ENCODE data around the gene RAE1.
A peak's percentile ranks its signal among the peaks of the same experiment; 100 is the strongest.

Gene RAE1

DNA sequence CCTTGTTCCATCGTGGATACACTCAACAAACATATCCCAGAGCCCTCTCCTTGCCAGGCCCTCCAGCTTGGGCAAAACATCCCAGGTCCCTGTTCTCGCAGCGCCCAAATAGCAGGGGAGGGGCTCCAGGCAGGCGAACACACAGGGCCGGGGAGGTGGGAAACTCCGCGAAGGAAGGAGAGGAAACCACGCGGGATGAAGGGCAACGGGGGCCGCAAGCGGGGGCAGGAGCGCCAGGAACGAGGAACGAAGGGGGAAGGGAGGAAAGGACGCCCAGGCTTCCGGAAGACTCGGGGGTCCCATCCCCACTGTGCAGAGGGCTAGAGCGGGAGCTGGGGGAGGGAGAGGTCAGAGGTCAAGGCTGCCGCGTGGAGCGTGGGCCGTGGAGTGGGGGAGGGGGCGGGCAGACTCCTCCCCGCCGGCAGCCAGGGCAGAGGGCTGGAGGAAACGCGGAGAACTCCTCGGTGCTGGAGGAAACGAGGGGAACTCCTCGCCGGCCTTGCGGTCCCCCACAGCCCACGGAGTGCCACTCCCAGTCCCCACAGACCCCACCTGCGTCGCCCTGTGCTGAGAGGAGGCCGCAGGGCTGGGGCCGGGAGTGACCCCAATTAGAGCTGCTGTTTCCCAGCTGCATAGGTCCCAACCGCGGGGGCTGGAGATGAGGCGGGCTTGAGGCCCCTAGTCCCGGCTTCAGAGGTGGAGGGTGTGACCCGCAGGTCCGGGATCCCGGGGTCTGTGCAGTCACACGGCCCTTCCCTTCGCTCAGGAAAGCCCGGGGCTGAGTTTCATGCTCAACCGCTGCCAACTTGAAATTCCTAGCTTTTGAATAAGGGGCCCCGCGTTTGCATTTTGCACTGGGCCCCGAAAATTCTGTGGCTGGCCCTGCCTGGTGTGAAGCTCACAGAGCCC, 38.9 kb downstream of the RAE1 start:
- DNase-seq: no peak

DNA sequence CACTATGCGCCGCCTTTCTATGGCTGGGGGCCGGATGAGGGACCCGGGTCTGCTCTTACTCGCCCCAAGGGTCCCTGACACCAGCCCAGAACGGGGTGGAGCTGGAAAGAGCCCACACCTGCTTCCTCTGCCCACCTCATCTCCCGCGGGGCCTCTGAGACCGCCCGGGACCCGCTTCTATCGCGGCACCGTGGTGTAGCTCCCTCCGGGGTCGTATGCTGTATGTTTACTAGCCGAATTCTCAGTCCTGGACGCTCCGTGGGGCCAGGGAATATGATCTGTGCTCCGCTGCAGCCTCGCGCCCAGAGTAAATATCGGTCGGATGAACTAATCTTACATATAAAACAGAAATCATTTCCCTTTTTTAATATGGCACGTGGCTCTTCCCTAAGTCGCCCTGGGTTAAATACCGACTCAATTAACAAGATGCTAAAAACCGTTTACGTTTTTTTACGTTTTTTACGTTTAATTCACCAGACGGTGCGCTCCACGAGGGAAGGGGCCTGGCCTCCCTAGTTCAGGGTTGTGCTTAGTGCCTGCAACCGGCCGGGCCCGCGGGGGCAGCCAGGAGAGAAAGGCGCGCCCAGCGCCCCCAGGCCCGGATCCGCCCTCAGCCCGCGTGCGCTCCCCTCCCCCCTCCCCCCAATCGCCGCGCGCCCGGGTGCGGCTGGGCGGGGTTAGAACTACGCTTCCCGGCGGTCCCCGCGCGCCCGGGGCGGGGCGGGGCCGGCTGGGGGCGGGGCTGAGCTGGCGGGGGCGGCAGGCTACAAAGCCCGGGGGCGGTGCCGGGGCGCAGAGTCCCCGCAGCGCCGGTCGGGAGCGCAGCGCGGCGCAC, 39.8 kb downstream of the RAE1 start, which contains the start of gene RBM38:
RBM38 (plus strand) TSS at position 793 of the 835 bp plus-strand sequence. CDS start 186 bp downstream, outside the sequence.
- peak; percentile 95 for DNase-seq

DNA sequence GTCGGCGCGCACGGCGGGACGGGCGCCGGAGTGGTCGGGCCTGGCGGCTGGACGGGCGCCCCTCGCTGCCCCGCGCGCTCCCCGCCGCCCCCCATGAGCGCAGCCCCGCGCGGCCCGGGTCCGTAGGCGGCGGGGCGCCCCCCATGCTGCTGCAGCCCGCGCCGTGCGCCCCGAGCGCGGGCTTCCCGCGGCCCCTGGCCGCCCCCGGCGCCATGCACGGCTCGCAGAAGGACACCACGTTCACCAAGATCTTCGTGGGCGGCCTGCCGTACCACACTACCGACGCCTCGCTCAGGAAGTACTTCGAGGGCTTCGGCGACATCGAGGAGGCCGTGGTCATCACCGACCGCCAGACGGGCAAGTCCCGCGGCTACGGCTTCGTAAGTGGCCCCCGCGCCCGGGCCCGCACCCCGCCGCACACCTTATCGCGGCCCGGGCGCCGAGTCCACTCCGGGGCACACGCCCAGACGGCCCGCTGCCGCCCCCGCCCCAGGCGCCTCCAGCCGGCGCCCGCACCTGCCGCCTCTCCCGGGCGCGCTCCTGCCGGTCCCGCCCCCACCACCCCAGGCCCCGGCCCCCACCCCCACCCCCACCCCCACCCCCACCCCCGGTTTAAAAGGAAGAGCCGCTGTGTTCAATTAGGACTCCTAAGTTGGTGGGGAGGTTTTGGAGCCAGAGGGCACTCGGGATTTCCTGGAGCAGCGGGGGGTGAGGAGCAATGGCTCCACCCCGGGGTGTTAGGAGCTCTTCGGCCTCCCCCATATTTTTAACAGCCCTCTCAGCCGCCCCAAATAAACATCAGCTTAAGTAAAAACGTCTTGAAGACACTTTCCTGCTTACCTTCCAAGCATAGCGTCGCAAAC, 40.6 kb downstream of the RAE1 start:
- DNase-seq: peak; percentile 73

DNA sequence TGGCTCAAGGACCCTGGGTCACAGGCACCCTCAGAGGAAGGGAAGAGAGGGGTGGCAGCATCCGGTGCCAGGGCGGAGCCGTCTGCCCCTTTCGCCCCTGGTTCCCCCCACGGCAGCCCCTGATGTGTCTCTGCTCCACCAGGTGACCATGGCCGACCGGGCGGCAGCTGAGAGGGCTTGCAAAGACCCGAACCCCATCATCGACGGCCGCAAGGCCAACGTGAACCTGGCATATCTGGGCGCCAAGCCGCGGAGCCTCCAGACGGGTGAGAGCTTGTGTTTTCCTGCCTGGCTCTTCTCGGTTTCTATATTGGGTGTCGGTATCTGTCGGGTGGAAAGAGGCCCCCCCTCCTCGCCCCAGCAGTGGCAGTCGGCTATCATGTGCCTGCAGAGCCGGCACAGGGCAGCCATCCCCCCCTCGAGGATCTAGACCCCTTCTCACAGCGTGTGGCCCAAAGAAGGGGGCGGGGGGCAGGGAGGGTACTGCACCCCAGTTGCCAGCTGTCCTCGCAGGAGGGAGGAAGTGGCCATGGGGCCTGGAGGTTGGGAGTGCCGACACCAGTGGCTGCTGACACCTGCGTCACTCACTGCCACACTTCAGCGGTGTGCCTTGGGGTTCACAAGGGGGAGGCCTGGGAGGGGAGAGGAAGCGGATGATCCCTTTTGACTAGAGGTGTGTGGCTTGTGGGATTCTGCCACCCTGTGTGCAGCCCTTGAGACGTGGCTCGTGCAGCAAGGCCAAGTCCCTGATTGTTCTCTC, 41.6 kb downstream of the RAE1 start:
- no peak for DNase-seq

DNA sequence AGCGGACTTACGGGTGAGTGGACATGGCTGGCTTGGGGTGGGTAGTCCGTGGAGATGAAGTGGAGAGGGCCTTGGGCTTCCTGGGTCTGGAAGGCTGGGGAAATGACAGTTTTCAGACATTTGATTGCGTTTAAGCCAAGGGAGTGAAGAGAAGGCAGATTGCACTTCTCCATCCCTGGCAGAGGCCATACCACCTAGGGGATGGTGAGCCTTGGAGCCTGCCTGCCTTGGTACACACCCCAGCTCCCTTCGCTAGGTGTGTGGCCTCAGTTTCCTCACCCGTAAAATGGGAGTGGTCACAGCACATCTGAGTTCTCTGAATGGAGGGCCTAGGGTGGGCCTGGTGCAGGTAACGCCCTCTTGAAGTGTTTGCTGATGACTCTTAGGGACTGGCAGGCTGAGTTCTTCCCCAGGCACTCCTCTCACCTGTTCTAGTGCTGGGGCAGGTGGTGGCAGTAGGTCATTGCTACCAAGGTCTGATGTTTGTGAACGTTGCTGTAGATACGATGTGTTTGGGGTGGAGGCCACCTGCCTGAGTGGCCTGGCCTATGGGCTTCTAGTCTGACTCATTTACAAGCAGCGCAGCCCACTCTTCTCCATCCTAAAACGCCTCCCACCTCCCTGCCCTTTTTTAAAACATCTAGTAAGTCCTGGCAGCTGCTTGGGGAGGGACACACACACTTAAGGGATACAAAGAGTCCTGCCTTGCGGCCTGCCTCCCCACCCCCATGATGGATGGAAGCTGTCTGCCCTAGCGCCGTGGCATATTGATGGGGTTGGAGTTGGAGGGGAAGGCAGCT, 42.5 kb downstream of the RAE1 start:
- no peak for DNase-seq

DNA sequence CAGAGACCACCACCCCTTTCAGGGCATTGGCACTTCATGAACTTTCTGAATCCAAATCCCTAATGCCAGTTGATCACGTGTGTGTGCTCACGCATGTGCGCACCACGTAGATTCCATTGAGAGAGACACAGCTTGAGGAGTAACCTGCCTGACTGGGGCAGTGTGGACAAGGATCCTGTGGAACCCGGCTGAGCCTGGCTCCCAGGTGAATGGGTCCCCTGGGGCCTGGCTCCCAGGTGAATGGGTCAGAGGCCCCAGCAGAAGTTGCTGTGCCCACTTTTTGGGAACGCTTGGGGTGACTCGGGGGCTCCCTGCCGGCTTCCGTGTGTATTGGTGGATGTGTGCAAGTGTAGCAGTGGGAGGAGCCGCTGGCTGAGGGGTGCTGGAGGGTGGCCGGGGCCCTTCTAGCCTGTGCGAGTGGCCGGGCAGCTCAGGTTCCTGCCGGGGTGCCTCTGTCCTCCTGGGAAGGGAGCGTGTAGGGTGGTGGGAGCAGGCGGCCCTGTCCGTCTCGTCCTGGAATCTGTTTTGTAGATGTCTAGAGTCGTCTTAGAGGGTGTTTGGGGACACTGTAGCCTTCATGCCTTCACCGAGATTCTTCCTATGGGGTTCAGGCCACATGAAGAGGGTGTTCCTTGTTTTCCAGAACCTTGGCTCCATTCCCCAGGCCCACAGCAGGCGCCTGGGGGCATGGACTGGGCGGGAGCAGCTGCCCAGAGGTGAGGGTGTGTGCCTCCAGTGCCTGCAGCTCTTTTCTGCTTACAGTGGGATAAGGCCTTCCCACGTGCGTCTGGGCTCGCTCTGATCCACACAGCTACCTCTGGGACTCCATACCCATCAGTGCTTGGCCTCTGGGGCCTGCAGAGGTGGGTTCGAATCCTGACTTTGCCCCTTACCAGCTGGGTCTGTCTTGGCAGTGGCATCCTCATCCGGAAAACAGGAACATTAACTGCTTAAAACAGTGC, 43.3 kb downstream of the RAE1 start:
- DNase-seq: no peak

DNA sequence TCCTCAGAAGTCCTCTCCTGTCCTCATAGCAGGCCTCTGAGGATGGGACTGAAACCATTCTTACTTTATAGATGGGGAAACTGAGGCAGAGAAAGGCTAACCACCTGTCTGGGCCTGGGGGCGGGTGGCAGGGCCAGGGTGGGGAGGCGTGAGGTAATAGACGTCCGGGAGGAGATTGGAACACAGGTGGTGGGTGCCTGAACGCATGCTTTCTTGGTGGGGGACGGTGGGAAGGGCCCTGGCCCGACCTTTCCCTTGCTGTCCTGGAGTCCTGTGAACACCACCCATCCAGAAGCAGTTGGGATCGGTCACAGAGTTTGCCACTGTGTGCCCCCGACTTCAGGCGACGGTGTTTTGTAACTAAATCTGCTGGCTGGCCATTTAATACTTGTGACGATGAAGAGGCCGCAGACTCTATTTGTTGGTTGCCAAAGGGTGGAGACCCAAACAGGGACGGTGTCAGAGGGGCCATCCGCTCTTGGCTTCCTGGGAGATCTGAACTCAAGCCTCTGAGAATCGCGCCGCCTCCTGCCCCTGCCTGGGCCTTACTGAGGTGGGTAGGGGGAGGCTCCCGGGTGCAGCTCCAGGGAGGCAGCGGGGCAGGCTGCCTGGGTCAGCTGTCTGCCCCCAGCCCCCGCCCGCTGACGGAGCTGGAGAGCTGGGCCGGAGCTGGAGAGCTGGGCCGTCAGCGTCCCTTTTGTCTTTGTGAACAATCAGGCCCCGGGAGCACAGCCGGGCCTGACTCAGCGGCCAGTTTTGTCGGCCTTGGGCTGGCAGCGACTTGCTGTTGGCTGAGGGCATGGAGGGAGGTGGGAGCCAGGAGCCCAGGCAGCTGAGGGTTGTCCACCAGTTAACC, 44.3 kb downstream of the RAE1 start:
- DNase-seq: no peak

DNA sequence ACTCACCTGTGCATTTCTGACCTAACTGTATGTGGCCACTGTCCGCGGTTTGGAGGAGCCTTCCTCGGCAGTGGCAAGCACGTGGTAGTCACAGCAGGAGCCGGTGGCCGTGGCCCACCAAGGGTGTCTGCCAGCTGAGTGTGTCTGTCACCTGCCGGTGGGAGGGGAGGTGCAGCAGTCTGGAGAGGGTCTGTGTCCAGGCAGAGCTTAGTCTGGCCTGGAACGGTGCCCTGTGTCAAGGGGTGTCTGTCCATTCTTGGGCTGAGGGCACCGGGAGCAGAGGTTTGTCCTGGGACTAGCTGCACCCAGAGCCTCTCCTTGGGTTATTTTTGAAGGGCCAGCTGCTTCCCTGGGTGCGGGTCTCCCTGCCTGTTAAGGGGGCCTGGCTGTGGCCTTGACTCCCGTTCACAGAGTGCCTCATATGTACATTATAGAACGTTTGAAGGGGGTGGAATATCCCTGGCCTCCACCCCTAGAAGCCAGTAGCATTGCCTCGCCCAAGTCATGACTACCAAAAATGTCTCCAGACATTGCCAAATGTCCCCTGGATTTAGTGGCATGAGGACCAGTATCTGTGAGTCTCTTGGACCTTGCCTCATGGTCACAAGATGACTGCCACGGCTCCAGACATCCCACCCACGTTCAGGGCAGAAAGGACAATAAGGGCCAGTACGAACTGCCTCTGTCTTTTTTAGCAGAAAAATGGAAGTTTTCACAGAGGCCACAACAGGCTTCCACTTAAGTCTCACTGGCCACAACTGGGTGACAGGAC, 45.3 kb downstream of the RAE1 start:
- no peak for DNase-seq

DNA sequence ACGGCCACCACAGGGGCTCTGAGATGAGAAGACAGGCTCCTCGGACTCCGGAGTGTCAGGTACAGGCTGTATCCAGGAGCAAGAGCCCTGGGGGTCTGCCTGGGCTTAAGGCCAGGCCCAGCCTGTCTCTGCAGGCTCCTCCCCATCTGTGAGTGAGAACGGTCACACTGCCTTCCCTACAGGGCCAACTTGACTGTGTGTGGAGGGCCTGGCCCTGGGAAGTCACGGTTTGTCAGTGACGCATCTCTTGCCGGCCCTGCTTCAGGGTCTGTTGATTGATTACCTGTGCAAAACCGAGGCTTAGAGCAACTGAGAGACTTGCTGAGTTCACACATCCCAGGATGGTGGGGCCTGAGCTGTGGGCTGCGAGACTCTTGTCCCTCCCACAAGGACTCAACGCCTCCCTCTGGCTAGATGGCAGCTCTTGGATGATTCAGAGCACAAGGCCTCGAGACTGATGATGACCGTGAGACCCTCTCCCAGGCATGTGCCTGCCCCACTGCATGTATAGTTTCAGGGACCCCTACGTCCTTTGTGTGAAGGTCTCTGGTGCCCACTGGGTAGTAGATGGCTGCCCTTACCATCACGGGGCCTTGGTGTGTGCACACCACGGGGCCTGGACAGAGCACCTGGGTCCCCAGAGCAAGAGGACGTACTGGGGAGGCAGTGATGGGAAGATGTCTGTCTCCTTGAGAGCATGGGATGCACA, 46.1 kb downstream of the RAE1 start:
- DNase-seq: no peak

DNA sequence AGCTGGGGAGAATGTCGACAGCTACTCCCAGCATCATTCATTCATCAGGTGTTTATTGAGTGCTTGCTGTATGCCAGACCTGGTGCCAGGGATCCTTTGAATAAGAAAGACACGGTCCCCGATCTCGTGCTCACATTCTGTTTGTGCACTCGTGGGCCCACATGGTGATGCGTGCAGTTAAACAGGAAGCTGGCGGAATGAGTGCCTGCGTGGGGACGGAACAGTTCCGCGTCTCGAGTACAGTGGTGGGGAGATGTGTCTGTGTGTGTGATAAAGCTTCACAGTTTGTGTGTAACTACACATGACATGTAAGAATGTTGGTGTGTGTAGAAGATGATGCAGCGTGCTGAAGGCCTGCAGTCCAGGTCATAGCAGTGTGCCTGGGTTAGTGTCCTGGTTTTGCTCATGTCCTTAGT, 46.6 kb downstream of the RAE1 start:
- no peak for DNase-seq

DNA sequence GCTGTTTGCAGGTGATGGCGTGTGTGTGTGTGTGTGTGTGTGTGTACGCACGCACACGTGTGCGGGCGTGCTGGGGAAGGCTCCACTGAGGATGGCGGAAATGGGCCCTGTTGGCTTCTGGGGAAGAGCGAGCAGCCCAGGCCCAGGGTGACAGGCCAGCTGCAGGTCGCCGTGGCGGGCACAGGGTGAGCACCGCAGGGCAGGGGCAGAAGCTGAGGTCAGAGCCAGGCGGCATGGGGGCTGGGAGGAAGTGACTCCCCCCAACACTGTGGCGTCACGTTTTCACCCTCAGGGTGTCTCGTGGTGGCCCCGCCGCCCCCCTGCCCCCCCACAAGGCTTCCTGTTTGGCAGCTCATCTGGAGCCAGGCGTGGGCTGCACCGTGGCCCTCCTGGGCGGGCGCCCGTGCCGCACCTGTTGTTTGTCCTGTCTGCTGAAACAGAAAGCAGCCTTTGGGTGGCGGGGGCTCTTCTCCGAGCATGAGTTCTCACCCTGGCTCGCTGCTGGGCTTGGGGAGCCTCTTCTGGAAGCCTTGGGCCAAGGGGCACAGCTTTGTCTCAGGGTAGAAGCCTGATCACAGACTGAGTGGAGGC, 47.3 kb downstream of the RAE1 start:
- DNase-seq: no peak

DNA sequence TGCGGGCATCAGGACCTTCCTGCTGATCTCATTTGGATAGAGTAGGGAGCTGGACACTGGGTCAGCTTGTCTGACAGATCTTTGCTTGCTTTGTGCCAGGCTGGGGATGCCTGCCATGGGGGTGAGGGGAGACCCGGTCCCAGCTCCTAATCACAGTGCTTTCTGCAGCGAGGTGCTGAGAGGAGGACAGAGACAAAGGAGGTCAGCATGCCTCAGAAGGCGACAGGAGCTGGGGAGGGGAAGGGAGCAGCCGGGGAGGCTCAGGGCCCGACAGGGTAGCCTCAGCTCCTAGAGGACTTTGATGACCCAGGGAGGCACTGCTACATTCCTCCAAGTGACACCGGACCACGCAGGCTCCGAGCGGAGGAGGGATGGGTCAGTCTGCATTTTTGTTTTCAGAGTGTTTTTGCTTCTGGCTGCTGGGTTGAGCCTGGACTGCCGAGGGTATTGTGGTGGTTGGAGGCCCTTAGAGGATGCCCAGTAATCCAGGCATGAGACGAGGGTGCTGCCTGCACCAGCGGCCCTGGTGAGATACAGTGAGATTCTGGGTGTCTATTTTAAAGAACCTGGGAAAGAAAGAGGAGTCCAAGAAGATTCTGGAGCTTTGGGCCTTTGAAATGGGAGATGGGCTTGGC, 48.0 kb downstream of the RAE1 start:
- DNase-seq: no peak

DNA sequence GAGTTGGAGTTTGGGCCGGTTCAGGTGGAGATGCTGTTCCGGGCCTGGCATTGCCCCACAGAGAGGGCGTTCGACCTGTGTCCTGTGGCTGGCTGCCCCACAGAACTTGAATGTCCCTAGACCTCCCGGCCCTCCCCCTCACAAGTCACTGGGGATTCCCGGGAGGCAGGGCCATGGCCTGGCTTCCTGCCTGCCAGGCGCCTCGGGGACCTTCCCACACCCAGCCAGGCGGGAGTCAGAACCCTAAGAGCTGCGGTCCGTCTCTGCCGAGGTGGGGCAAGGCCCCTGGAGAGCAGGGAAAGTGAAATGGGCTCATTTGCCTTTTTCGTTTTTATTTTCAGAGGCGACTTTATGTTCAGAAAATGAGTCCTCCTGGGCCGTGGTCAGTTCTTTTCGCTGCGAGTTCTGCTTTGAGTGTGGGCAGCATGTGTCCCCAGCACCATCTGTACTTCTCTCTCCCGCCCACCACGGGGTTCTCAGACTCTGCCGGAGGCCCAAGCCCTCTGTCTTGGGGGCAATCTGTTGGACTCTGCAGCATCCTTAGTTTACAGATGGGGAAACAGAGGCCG, 48.6 kb downstream of the RAE1 start:
- DNase-seq: no peak

DNA sequence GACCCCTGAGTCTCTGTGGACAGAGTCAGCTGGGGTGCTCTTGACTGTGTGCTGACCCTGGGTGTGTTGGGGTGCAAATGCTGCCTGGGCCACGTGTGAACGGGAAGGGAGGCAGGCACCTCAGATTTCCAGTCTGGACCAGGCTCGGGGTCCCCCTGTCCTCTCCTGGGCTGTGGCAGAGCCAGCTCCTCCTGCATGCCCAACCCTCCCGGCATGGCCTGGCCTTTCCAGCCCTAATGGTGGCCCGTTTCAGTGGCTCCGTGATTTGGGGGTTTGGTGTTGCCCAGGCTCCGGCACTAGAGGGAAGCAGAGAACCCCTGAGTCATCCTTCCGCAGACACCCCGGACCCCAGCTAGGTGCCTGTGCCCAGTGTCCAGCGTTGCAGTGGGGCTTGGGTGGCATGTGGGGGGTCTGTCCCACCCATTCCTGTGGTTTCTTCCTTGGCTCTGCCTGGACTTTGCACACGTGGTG, 49.2 kb downstream of the RAE1 start:
- DNase-seq: no peak

DNA sequence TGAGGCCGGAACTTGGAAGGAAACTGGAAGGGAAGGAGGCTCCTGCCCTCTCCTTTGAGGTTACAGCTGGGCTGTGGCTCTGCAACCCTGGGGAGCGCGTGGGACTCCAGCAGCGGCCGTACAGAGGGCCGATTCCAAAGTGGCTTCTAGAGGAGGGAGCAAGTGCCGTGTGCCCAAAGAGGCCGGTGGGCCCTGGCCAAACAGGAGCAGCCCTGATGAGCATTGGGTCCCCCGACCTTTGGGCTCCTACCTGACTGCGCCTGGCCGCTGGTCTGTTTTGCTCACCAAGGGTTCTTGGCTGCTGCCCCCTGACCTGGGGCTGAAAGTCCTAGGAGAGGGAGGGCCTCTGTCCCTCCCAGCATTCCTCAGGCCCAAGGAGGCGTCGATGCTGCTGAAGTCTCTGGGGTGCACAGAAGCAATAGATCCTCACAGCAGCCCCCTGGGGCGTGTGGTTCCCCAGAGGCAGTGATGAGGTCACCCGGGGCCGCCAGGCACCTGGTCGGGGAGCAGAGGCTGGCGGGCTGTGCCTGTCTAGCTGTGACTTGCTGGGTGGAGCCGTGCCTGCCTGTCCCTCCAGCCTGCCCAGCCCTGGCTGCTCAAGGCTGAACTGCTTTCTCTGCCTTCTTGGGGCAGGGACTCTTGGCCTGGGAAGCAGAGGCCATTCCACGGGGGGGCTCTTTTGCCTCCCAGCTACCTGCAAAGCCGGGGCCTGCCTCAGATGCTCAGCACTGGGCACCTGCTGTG, 49.9 kb downstream of the RAE1 start:
- DNase-seq: no peak

Data from 8988T (cell line).